HG03575 (cell line): ENCODE results near the gene AGO1.
"Not testable (repeated sequence)": the region's sequence is repeated elsewhere in the genome, so short reads cannot be mapped to it uniquely, and the experiment has no call there.

Experiments used
- ATAC-seq: cut with Tn5 transposase; IDR thresholded peaks from one replicate; pipeline ENCODE4 v1.9.1; 2021; ENCODE audit not compliant: unreplicated experiment, insufficient number of reproducible peaks, low FRiP score; ENCODE audit errors: extremely low read depth

Gene AGO1

GRCh38 chr1:35864813-35865212 is 18.2 kb upstream of the AGO1 start:
- ATAC-seq = no peak

- no peak for ATAC-seq
These were observed 16.0 kb upstream of the AGO1 start for GRCh38 chr1:35866991-35867390.

GRCh38 chr1:35869245-35869950 is 13.6 kb upstream of the AGO1 start:
- ATAC-seq = not testable (repeated sequence)

GRCh38 chr1:35870651-35871309 is 12.2 kb upstream of the AGO1 start:
- no peak for ATAC-seq

DNA sequence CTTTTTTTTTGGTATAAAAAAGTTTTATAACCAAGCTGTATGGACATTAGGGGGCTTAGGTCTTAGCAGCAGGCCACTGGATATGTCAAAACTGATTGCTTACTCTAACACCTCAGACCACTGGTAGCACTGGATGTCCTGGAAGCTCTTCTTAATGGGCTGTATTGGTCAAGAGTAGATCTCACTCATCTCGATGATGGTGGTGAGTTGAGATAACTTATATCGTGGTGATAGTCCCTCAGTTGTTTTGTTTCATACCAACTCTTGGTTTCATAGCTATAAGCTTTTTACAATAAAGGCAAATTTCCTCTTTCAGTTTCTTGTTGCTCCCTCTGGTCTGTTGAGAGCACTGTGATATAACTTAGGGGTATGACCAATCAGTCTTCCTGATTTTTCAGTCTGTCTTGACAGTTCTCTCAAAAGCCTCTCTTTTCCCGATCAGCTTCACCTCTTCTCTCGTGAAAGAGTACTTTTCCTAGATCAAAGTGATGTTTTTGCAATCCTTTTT is 9.7 kb upstream of the AGO1 start:
- ATAC-seq = no peak

DNA sequence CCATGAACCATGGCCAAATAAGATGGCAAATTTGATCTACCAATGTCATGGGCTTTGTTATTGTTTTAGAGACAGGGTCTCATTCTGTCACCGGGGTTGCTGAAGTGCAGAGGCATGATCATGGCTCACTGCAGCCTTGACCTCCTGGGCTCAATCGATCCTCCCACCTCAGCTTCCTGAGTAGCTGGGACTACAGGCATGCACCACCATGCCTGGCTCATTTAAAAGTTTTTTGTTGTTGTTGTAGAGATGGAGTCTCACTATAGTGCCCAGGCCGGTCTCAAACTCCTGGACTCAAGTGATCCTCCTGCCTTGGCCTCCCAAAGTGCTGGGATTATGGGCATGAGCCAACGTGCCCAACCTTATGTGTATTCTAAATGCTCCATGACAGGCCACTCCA is 8.9 kb upstream of the AGO1 start:
- ATAC-seq = not testable (repeated sequence)

GRCh38 chr1:35876988-35877387 is 6.0 kb upstream of the AGO1 start:
- no peak for ATAC-seq

DNA sequence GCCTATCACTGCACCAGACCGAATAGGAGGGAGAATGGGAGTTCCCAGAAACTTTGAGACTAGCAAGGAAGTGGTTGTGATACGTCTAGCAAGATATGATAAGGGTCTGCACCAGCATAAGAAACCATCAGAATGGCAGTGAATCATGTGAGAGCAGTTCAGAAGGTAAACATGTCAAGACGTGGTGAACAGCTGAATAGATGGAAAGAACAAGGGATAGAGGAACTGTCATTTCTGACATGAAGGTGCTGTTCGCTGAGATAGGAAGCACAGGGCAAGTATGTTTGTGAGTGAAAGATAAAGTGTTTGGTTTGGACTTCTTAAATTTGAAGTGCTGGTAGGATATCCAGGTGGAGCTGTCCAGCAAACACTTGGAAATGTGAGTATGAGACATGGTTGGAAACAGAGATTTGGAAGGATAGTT is 1.1 kb upstream of the AGO1 start:
- no peak for ATAC-seq

DNA sequence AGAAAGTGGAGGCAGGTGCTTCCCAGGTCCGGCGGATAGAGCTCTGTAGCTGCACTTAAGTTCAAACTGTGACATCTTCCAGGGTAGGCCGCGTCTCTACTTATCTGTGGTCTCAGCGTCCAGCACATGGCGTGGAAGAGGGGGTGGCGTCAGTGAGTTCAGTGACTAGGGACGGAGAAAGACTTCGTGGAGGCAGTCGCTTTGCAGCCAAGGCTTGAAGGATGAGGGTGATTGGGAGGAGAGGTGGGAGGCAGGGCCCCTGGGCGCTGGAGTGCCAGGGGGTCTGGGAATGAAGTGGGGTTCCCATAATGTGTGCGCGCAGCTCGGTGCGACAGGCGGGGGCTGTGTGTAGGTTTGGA is 444 bp upstream of the AGO1 start:
- no peak for ATAC-seq

DNA sequence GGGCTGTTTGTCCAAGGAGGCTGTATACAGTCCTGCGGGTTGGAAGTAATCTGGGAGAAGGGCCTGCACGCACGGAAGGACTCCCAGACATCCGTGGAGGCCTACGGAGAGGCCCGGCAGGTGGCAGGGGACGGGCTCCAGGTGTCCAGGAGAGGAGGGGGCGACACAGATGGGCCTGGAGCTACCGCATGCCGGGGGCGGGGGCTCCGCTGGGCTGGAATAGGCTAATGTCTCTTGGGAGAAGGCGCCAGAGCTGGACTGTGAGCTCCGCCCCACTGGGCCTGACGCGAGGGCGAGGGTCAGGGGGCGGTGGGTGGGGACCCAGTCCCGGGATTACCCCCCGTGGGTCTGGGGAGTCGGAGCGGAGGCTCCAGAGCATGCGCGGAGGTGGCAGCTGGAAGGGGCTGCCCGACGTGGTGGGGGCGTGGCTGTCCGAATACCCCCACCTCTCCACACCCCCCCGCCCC is 659 bp downstream of the AGO1 start:
- ATAC-seq = no peak

DNA sequence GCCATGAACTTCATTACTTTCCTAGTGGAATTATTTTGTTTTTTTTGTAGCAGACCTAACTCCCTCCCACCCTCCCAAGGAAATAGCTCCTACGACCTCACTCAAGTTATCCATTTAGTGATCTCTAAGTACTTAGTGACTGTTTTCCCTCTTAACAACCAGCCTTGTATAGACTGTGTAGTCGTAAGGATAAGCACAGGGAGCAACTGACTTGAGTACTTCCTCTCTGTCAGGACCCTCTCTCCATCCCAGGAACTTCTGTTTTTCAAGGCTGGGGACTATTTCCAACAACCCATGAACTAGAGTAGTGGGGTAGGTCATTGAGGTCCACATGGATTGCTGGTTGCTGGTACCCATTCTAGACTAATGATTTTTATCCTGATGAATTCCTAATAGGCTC is 1.9 kb downstream of the AGO1 start:
- no peak for ATAC-seq

DNA sequence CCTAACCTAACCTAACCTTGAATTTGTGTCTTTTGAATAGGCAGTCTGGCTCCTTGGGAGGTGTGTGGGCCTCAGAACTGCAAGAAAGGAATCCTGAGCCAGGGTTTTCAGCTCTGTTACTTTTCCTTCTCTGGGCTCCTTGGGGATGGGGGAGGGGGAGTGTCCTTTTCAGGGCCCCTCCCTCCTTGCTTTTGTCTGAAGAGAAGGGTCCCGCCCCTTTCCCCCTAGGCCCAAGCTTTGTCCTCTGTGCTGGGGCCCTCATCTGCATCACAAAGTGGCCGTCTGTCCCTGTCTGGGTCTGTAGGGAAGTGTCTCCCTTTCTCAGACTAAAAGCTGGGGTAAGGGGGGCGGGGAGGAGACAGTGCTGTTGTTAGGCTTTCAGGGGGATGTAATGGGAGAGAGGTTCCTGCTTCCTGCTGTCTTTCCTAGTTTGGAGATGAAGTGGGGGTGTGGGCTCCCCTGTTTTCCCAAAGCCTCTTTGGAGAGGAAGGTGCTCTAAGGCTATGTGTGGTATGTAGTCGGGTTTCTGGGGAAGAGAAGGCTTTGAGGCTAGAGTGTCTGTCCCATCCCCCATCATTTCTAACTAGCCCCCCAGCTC is 3.1 kb downstream of the AGO1 start:
- ATAC-seq = no peak

- ATAC-seq = no peak
These were observed 3.8 kb downstream of the AGO1 start for GRCh38 chr1:35886577-35887431.

GRCh38 chr1:35887508-35887907 is 4.5 kb downstream of the AGO1 start:
- ATAC-seq = no peak

DNA sequence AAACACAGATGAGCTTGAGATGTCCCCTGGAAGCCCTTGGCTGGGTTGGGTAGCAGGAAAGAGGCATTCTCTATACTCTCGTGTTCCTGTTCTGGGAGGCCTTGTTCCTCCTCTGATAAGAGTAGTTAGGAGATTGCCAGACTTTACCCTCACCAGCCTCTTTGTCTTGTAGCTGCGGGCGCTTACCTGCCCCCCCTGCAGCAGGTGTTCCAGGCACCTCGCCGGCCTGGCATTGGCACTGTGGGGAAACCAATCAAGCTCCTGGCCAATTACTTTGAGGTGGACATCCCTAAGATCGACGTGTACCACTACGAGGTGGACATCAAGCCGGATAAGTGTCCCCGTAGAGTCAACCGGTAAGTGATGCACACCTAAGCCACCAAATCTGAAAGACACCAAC is 5.2 kb downstream of the AGO1 start:
- no peak for ATAC-seq

DNA sequence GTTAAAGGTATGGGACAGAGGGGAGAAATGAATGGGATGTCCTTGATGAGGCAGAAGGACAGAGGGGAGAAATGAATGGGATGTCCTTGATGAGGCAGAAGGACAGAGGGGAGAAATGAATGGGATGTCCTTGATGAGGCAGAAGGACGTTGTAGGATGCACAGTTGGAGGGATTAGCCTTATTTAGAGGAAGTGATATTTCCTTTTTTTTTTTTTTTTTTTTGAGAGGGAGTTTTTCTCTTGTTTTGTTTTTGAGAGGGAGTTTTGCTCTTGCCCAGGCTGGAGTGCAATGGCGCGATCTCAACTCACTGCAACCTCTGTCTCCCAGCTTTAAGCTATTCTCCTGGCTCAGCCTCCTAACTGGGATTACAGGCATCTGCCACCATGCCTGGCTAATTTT is 6.0 kb downstream of the AGO1 start:
- ATAC-seq = not testable (repeated sequence)

- no peak for ATAC-seq
These were observed 10.3 kb downstream of the AGO1 start for GRCh38 chr1:35893051-35893879.

DNA sequence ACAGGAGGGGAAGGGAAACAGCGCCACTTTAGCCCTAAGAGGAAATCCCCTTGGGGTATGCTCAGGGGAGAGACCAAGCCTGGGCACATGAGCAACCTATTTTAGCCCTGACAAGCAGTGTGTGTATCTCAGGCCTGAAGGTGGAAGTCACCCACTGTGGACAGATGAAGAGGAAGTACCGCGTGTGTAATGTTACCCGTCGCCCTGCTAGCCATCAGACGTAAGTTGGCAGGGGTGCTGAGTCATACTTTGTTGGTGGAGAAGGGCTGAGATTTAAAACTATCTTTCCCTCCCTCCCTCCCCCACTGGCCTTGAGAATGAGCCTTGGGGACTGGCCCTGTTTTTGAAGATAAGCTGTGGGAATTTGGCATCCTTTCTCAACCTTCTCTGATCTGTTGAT is 11.2 kb downstream of the AGO1 start:
- peak; percentile 39 for ATAC-seq

- no peak for ATAC-seq
These were observed 11.6 kb downstream of the AGO1 start for GRCh38 chr1:35894656-35895055.
